Caco-2 (cell line): ENCODE results near the gene APELA. TPM values are rescaled to one million over a fixed set of nuclear protein-coding genes. Genes with fewer than 3 reads are reported as not detected.
A peak's percentile ranks its signal among the peaks of the same experiment; 100 is the strongest.

Experiments used
- BruUV-seq: library from RNA; stranded (reverse); fragments of 400-500 nt; replicated peaks from 2 replicates; lab custom pipeline; 2021; lab: Mats Ljungman, UMichigan
- CTCF ChIA-PET: fragments of 300-600 bp; sonication (Branson Sonifier 250); formaldehyde crosslinking; loops from one replicate; lab custom pipeline; 2022; ENCODE audit warnings: antibody characterized with exemption; lab: Charles Lee
- POLR2A ChIA-PET: fragments of 300-600 bp; sonication (Branson Sonifier 250); formaldehyde crosslinking; loops from one replicate; lab custom pipeline; 2022; ENCODE audit warnings: antibody characterized with exemption; lab: Charles Lee
- DNase-seq, 2 experiments: peaks; one replicate each; pipeline versions ENCODE4 v3.0.0 to v3.0.0-alpha.2; 2020 to 2022
- H3K27me3 ChIP-seq: replicated peaks from 2 replicates; pipeline ENCODE4 v1.6.0; 2011; ENCODE audit warnings: low read length; ENCODE audit not compliant: control insufficient read depth, insufficient read depth
- H3K36me3 ChIP-seq: 2 replicates; pipeline ENCODE4 v1.5.1; 2011; ENCODE audit warnings: low read length; ENCODE audit not compliant: control insufficient read depth, insufficient read depth
- H3K4me1 ChIP-seq: fragments of 250-450 bp; sonication (Bioruptor Pico); 2 replicates; pipeline ENCODE4 v1.5.1; 2020; ENCODE audit warnings: mild to moderate bottlenecking
- H3K4me3 ChIP-seq: 2 replicates; pipeline ENCODE4 v1.5.1; 2011; ENCODE audit warnings: low read depth, mild to moderate bottlenecking, control low read depth, low read length
- H3K9me3 ChIP-seq: fragments of 250-450 bp; sonication (Bioruptor Pico); 2 replicates; pipeline ENCODE4 v1.5.1; 2020; ENCODE audit warnings: mild to moderate bottlenecking, moderate library complexity
- H3K27ac Mint-ChIP-seq: one replicate; pipeline ENCODE4 v1.8.0; 2022; ENCODE audit warnings: mixed read lengths; ENCODE audit not compliant: unreplicated experiment
- H3K27me3 Mint-ChIP-seq: one replicate; pipeline ENCODE4 v1.8.0; 2022; ENCODE audit warnings: mixed read lengths; ENCODE audit not compliant: insufficient read depth, unreplicated experiment
- H3K36me3 Mint-ChIP-seq: one replicate; pipeline ENCODE4 v1.8.0; 2022; ENCODE audit warnings: mild to moderate bottlenecking, mixed read lengths; ENCODE audit not compliant: insufficient read depth, unreplicated experiment
- H3K4me1 Mint-ChIP-seq: one replicate; pipeline ENCODE4 v1.8.0; 2022; ENCODE audit warnings: low read depth, mixed read lengths; ENCODE audit not compliant: unreplicated experiment
- H3K4me3 Mint-ChIP-seq: one replicate; pipeline ENCODE4 v1.8.0; 2022; ENCODE audit warnings: mild to moderate bottlenecking, moderate library complexity, mixed read lengths; ENCODE audit not compliant: unreplicated experiment
- H3K9me3 Mint-ChIP-seq: one replicate; pipeline ENCODE4 v1.8.0; 2022; ENCODE audit warnings: mixed read lengths; ENCODE audit not compliant: unreplicated experiment
- CTCF ChIP-seq, 2 experiments: fragments of 200-600 bp in 1 of 2; IDR thresholded peaks; 1 replicate in 1 of 2; 2 replicates in 1 of 2; pipeline versions ENCODE4 v1.5.1 to v1.8.0; 2011 to 2022; ENCODE audit warnings: antibody characterized with exemption in 1 of 2, control low read depth in 1 of 2, inconsistent platforms in 1 of 2, low read depth in 1 of 2, low read length in 1 of 2, mild to moderate bottlenecking in 1 of 2, moderate library complexity in 1 of 2; ENCODE audit not compliant: insufficient read depth in 1 of 2, severe bottlenecking in 1 of 2, unreplicated experiment in 1 of 2
- intact Hi-C: fragments of 100-400 bp; cut with micrococcal nuclease; formaldehyde crosslinking; loops from one replicate; pipeline ENCODE4 v1.10.0; 2022; ENCODE audit not compliant: unreplicated experiment
- total RNA-seq: library from RNA; stranded (reverse); gene quantifications from 2 replicates; pipeline ENCODE4 v1.2.3, GENCODE V29; 2022

The APELA gene
- total RNA-seq, 1 experiment from 2014 or later, result 30.6 TPM

- CTCF ChIA-PET, result no interaction called here
- POLR2A ChIA-PET, result no interaction called here
- Histone ChIP-seq H3K4me3 (no peak overlapping the region), H3K9me3 (peaks cover 1% of the 10 kb centered on the region; the same call in 1 of the 2 replicates), H3K36me3 (no peaks in the 10 kb centered on the region), H3K4me1 (no peaks in the 10 kb centered on the region), H3K27me3 (no peaks in the 10 kb centered on the region)
- peaks cover 14% of the 10 kb centered on the region for H3K4me1 Mint-ChIP-seq
- no peaks in the 10 kb centered on the region for H3K27me3 Mint-ChIP-seq
- peaks cover 20% of the 10 kb centered on the region for H3K9me3 Mint-ChIP-seq
- no peaks in the 10 kb centered on the region for H3K36me3 Mint-ChIP-seq
- H3K4me3 Mint-ChIP-seq, result no peak overlapping the region
- intact Hi-C loops, result no loop called here
- no peak overlapping the region for H3K27ac Mint-ChIP-seq
- no peak for TF ChIP-seq CTCF (IDR thresholded peaks at IDR 0.05; ENCODE audit: insufficient read depth in 1 of 2, low read depth in 1 of 2, low read length in 1 of 2, severe bottlenecking in 1 of 2, unreplicated experiment in 1 of 2)
- DNase-seq, result no peak
- no TSS peak for BruUV-seq
Observed at GRCh38 chr4:164866817-164867490, 10.0 kb upstream of the APELA start.

GRCh38 chr4:164871673-164872072, 5.3 kb upstream of the APELA start:
- H3K4me3 ChIP-seq, result no peak overlapping the region
- H3K27me3 ChIP-seq, result no peaks in the 10 kb centered on the region
- peaks cover 29% of the 10 kb centered on the region for H3K4me1 ChIP-seq
- POLR2A ChIA-PET, result no interaction called here
- intact Hi-C loops, result no loop called here
- H3K9me3 ChIP-seq, result peaks cover 3% of the 10 kb centered on the region; the same call in 1 of the 2 replicates
- CTCF ChIA-PET, result no interaction called here
- no peak for TF ChIP-seq CTCF (IDR thresholded peaks at IDR 0.05; ENCODE audit: insufficient read depth in 1 of 2, low read depth in 1 of 2, low read length in 1 of 2, severe bottlenecking in 1 of 2, unreplicated experiment in 1 of 2)
- no TSS peak for BruUV-seq
- H3K36me3 ChIP-seq, result no peaks in the 10 kb centered on the region
- peaks cover 25% of the 10 kb centered on the region for H3K4me1 Mint-ChIP-seq
- peaks cover 10% of the 10 kb centered on the region for H3K9me3 Mint-ChIP-seq
- H3K27ac Mint-ChIP-seq, result peak overlapping the region; percentile 11
- peaks cover under 1% of the 10 kb centered on the region for H3K36me3 Mint-ChIP-seq
- no peak overlapping the region for H3K4me3 Mint-ChIP-seq
- DNase-seq, result peak in 1 of 2 experiments; percentile 15
- no peaks in the 10 kb centered on the region for H3K27me3 Mint-ChIP-seq

- POLR2A ChIA-PET, result no interaction called here
- H3K27me3 ChIP-seq, result no peaks in the 10 kb centered on the region
- CTCF ChIA-PET, result no interaction called here
- intact Hi-C loops, result no loop called here
- peaks cover 18% of the 10 kb centered on the region for H3K4me1 Mint-ChIP-seq
- no peaks in the 10 kb centered on the region for H3K27me3 Mint-ChIP-seq
- H3K4me1 ChIP-seq, result peaks cover 30% of the 10 kb centered on the region
- no peak overlapping the region for H3K4me3 ChIP-seq
- TF ChIP-seq CTCF (IDR thresholded peaks at IDR 0.05; ENCODE audit: insufficient read depth in 1 of 2, low read depth in 1 of 2, low read length in 1 of 2, severe bottlenecking in 1 of 2, unreplicated experiment in 1 of 2), result no peak
- no peaks in the 10 kb centered on the region for H3K36me3 ChIP-seq
- peaks cover 3% of the 10 kb centered on the region; the same call in 1 of the 2 replicates for H3K9me3 ChIP-seq
- no peak for DNase-seq
- peaks cover 7% of the 10 kb centered on the region for H3K36me3 Mint-ChIP-seq
- peak overlapping the region; percentile 53 for H3K27ac Mint-ChIP-seq
- H3K9me3 Mint-ChIP-seq, result peaks cover 10% of the 10 kb centered on the region
- H3K4me3 Mint-ChIP-seq, result no peak overlapping the region
- no TSS peak for BruUV-seq
Observed at GRCh38 chr4:164872481-164872880, 4.5 kb upstream of the APELA start.
